WTC11 (cell line): ENCODE results near the gene NTRK1. TPM values are rescaled to one million over a fixed set of nuclear protein-coding genes. Genes with fewer than 3 reads are reported as not detected.

ENCODE experiments used
- ATAC-seq: fragments of 200-7000 bp; cut with Tn5 transposase; 2 replicates; pipeline ENCODE4 v1.10.0; 2021; ENCODE audit warnings: mild to moderate bottlenecking, moderate library complexity
- CTCF ChIA-PET: fragments of 300-600 bp; sonication (Branson Sonifier 250); formaldehyde crosslinking; loops from one replicate; lab custom pipeline; 2021; ENCODE audit warnings: antibody characterized with exemption; lab: Charles Lee
- POLR2A ChIA-PET: fragments of 350-600 bp; sonication (Branson Sonifier 250); formaldehyde crosslinking; loops from one replicate; lab custom pipeline; 2021; ENCODE audit warnings: antibody characterized with exemption; lab: Charles Lee
- DNase-seq: peaks from one replicate; pipeline ENCODE4 v3.0.0; 2021; ENCODE audit warnings: low spot score
- H3K27ac Mint-ChIP-seq: 2 replicates; pipeline ENCODE4 v1.8.0; 2021; ENCODE audit warnings: mixed read lengths
- H3K27me3 Mint-ChIP-seq: 2 replicates; pipeline ENCODE4 v1.8.0; 2021; ENCODE audit warnings: low read depth, mild to moderate bottlenecking, moderate library complexity, mixed read lengths
- H3K36me3 Mint-ChIP-seq: 2 replicates; pipeline ENCODE4 v1.8.0; 2021; ENCODE audit warnings: mixed read lengths
- H3K4me1 Mint-ChIP-seq: 2 replicates; pipeline ENCODE4 v1.8.0; 2022; ENCODE audit warnings: mixed read lengths
- H3K4me3 Mint-ChIP-seq: 2 replicates; pipeline ENCODE4 v1.8.0; 2021; ENCODE audit warnings: mild to moderate bottlenecking, moderate library complexity, mixed read lengths
- H3K9me3 Mint-ChIP-seq: 2 replicates; pipeline ENCODE4 v1.8.0; 2021; ENCODE audit warnings: mixed read lengths
- ATF1 ChIP-seq: sonication (generic); formaldehyde crosslinking; IDR thresholded peaks from 2 replicates; pipeline ENCODE4 v1.8.1; 2023; ENCODE audit warnings: mild to moderate bottlenecking, moderate library complexity, missing genetic modification reagents
- CBFB ChIP-seq: sonication (generic); formaldehyde crosslinking; IDR thresholded peaks from 2 replicates; pipeline ENCODE4 v1.8.1; 2022; ENCODE audit warnings: mild to moderate bottlenecking, low read depth, missing genetic modification reagents
- E2F4 ChIP-seq: sonication (generic); formaldehyde crosslinking; IDR thresholded peaks from 2 replicates; pipeline ENCODE4 v1.8.1; 2022; ENCODE audit warnings: low read depth, mild to moderate bottlenecking, moderate library complexity, missing genetic modification reagents, borderline replicate concordance
- ELF4 ChIP-seq: sonication (generic); formaldehyde crosslinking; IDR thresholded peaks from 2 replicates; pipeline ENCODE4 v1.8.1; 2022; ENCODE audit warnings: low read depth, mild to moderate bottlenecking, moderate library complexity, missing genetic modification reagents
- EMX1 ChIP-seq: fragments of 250-450 bp; sonication (Bioruptor Pico); IDR thresholded peaks from 2 replicates; pipeline ENCODE4 v1.8.0; 2021; ENCODE audit warnings: mild to moderate bottlenecking
- ERG ChIP-seq: fragments of 250-450 bp; sonication (Bioruptor Pico); IDR thresholded peaks from 2 replicates; pipeline ENCODE4 v1.8.0; 2021; ENCODE audit warnings: mild to moderate bottlenecking
- FOXJ3 ChIP-seq: sonication (generic); formaldehyde crosslinking; IDR thresholded peaks from 2 replicates; pipeline ENCODE4 v1.9.0; 2021; ENCODE audit warnings: missing genetic modification reagents, mild to moderate bottlenecking, borderline replicate concordance
- GRHL2 ChIP-seq: fragments of 250-450 bp; sonication (Bioruptor Pico); IDR thresholded peaks from 2 replicates; pipeline ENCODE4 v1.8.0; 2022; ENCODE audit warnings: mild to moderate bottlenecking, moderate library complexity; ENCODE audit not compliant: insufficient replicate concordance, severe bottlenecking
- GTF2I ChIP-seq: fragments of 250-450 bp; sonication (Bioruptor Pico); conservative IDR thresholded peaks from 2 replicates; pipeline ENCODE4 v1.4.0; 2021; ENCODE audit warnings: mild to moderate bottlenecking
- IRF2 ChIP-seq: sonication (generic); formaldehyde crosslinking; IDR thresholded peaks from 2 replicates; pipeline ENCODE4 v1.8.0; 2022; ENCODE audit warnings: low read depth, missing genetic modification reagents, borderline replicate concordance
- JAZF1 ChIP-seq: fragments of 250-450 bp; sonication (Bioruptor Pico); IDR thresholded peaks from 2 replicates; pipeline ENCODE4 v1.9.0; 2021; ENCODE audit warnings: moderate library complexity, mild to moderate bottlenecking, inconsistent platforms
- MLX ChIP-seq: sonication (generic); formaldehyde crosslinking; IDR thresholded peaks from 2 replicates; pipeline ENCODE4 v1.8.1; 2023; ENCODE audit warnings: mild to moderate bottlenecking, missing genetic modification reagents, moderate library complexity
- NFATC4 ChIP-seq: fragments of 250-450 bp; sonication (Bioruptor Pico); IDR thresholded peaks from 2 replicates; pipeline ENCODE4 v1.9.0; 2021; ENCODE audit warnings: mild to moderate bottlenecking
- NR2C2 ChIP-seq: sonication (generic); formaldehyde crosslinking; IDR thresholded peaks from 2 replicates; pipeline ENCODE4 v1.8.0; 2022; ENCODE audit warnings: mild to moderate bottlenecking, missing genetic modification reagents
- NR3C1 ChIP-seq: sonication (generic); formaldehyde crosslinking; conservative IDR thresholded peaks from 2 replicates; pipeline ENCODE4 v1.8.1; 2023; ENCODE audit warnings: low read depth, mild to moderate bottlenecking, missing genetic modification reagents
- OVOL2 ChIP-seq: fragments of 250-450 bp; sonication (Bioruptor Pico); IDR thresholded peaks from 2 replicates; pipeline ENCODE4 v1.9.0; 2021; ENCODE audit warnings: mild to moderate bottlenecking, borderline replicate concordance
- PRRX2 ChIP-seq: fragments of 250-450 bp; sonication (Bioruptor Pico); IDR thresholded peaks from 2 replicates; pipeline ENCODE4 v1.8.0; 2021; ENCODE audit warnings: mild to moderate bottlenecking
- SOX15 ChIP-seq: fragments of 250-450 bp; sonication (Bioruptor Pico); IDR thresholded peaks from 2 replicates; pipeline ENCODE4 v1.9.0; 2021; ENCODE audit warnings: mild to moderate bottlenecking
- SP1 ChIP-seq: sonication (generic); formaldehyde crosslinking; conservative IDR thresholded peaks from 2 replicates; pipeline ENCODE4 v1.8.1; 2022; ENCODE audit warnings: missing genetic modification reagents
- TEAD1 ChIP-seq: sonication (generic); formaldehyde crosslinking; IDR thresholded peaks from 2 replicates; pipeline ENCODE4 v1.8.0; 2022; ENCODE audit warnings: mild to moderate bottlenecking, missing genetic modification reagents
- TP53 ChIP-seq: sonication (generic); formaldehyde crosslinking; IDR thresholded peaks from 2 replicates; pipeline ENCODE4 v1.8.1; 2023; ENCODE audit warnings: mild to moderate bottlenecking, missing genetic modification reagents
- ZBTB21 ChIP-seq: sonication (generic); formaldehyde crosslinking; IDR thresholded peaks from 2 replicates; pipeline ENCODE4 v1.8.1; 2023; ENCODE audit warnings: mild to moderate bottlenecking, missing genetic modification reagents, borderline replicate concordance
- ZNF121 ChIP-seq: sonication (generic); formaldehyde crosslinking; IDR thresholded peaks from 2 replicates; pipeline ENCODE4 v1.8.0; 2023; ENCODE audit warnings: missing genetic modification reagents
- ZNF423 ChIP-seq: fragments of 250-450 bp; sonication (Bioruptor Pico); IDR thresholded peaks from 2 replicates; pipeline ENCODE4 v2.1.2; 2022; ENCODE audit warnings: mild to moderate bottlenecking, moderate library complexity
- ZNF671 ChIP-seq: fragments of 250-450 bp; sonication (Bioruptor Pico); IDR thresholded peaks from 2 replicates; pipeline ENCODE4 v1.8.0; 2021; ENCODE audit warnings: mild to moderate bottlenecking
- total RNA-seq: library from RNA; stranded (reverse); gene quantifications from 3 replicates; pipeline ENCODE4 v1.2.3, GENCODE V29; 2021
- TF ChIP-seq, protein P1 (sequence below): sonication (generic); formaldehyde crosslinking; IDR thresholded peaks from 2 replicates; pipeline ENCODE4 v1.8.1; 2022; ENCODE audit warnings: mild to moderate bottlenecking, missing genetic modification reagents, moderate library complexity, borderline replicate concordance
- TF ChIP-seq, protein P2 (sequence below): sonication (generic); formaldehyde crosslinking; IDR thresholded peaks from 2 replicates; pipeline ENCODE4 v1.8.0; 2022; ENCODE audit warnings: mild to moderate bottlenecking, missing genetic modification reagents
- TF ChIP-seq, protein P3 (sequence below): sonication (generic); formaldehyde crosslinking; IDR thresholded peaks from 2 replicates; pipeline ENCODE4 v1.8.0; 2022; ENCODE audit warnings: mild to moderate bottlenecking, missing genetic modification reagents
- TF ChIP-seq, protein P4 (sequence below): sonication (generic); formaldehyde crosslinking; IDR thresholded peaks from 2 replicates; pipeline ENCODE4 v1.8.0; 2023; ENCODE audit warnings: missing genetic modification reagents
- TF ChIP-seq, protein P5 (sequence below): fragments of 250-450 bp; sonication (Bioruptor Pico); IDR thresholded peaks from 2 replicates; pipeline ENCODE4 v1.9.0; 2021; ENCODE audit warnings: moderate library complexity, mild to moderate bottlenecking, inconsistent platforms, borderline replicate concordance

Gene NTRK1
- total RNA-seq, 1 experiment from 2014 or later, result 0.42 TPM

DNA sequence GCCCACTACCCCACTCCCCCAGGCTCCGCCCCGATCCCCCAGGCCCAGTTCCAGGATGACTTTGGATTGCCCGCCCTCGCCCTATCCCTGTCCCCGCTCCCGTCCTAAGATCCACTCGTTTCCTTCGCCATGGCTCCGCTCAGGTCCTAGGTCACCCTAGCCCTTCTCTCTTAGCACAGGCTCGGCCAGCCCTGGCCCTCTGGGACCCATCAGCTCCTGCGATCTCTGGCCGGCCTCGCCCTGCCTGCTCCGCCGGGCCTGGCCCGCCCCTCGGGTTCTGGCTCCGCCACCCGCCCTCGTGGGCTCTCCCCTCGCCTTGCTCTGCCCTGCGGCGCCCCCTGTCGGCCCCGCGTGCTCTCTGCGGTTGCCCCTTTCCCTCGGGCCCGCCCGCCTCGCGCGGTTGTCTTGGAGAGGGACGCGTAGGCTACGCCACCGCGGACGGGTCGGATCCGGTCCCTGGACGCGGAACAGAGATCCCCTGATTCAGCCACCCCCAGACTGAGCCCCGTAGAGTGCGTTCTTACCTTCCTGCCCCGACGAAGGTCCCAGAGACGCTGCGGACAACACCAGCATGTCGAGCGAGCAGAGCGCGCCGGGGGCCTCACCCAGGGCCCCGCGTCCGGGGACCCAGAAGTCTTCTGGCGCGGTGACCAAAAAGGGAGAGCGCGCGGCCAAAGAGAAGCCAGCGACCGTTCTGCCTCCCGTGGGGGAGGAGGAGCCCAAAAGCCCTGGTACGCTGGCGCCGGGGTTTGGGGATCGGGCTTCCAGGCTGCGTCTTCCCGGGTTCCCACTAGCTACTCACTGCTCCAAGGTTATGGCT lies 59.8 kb downstream of the NTRK1 start, which contains the start of gene LRRC71:
Gene LRRC71, plus strand, starts transcription at position 400 of the 820 bp plus-strand sequence. Its CDS starts 172 bp downstream, at position 572.
- POLR2A ChIA-PET, result interaction anchor here (0.6 kb wide), 1 partner anchor 129 kb away, joined by 4 read pairs; no protein-coding TSS in a partner anchor
- ATAC-seq (peak; percentile 89), DNase-seq (peak; percentile 94)
- Mint-ChIP-seq H3K27ac (no peak within 1 kb of the TSS), H3K9me3 (peaks cover 4% of the 10 kb centered on the region; the same call in 1 of the 2 replicates), H3K36me3 (no peaks in the 10 kb centered on the region), H3K27me3 (peaks cover 96% of the 10 kb centered on the region), H3K4me1 (peaks cover 15% of the 10 kb centered on the region), H3K4me3 (peak within 1 kb of the TSS; percentile 67)
- CTCF ChIA-PET, result interaction anchor here (0.6 to 11.9 kb wide), 35 partner anchors 12 to 301 kb away, joined by 3 to 233 read pairs (median 4); partner anchors contain the start of genes HDGF, INSRR, ISG20L2 and METTL25B
- TF ChIP-seq MLX, result no peak
- peak; percentile 48 for TF ChIP-seq SP1 (CRISPR knock-in tag)
- no peak for TF ChIP-seq JAZF1 (CRISPR knock-in tag)
- TF ChIP-seq, protein P1, sequence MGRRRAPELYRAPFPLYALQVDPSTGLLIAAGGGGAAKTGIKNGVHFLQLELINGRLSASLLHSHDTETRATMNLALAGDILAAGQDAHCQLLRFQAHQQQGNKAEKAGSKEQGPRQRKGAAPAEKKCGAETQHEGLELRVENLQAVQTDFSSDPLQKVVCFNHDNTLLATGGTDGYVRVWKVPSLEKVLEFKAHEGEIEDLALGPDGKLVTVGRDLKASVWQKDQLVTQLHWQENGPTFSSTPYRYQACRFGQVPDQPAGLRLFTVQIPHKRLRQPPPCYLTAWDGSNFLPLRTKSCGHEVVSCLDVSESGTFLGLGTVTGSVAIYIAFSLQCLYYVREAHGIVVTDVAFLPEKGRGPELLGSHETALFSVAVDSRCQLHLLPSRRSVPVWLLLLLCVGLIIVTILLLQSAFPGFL (CRISPR knock-in tag), result no peak
- no peak for TF ChIP-seq GTF2I (CRISPR knock-in tag)
- TF ChIP-seq E2F4, result no peak
- TF ChIP-seq ZNF671 (CRISPR knock-in tag), result no peak
- TF ChIP-seq GRHL2 (CRISPR knock-in tag), result no peak
- TF ChIP-seq FOXJ3 (CRISPR knock-in tag), result no peak
- TF ChIP-seq CBFB (CRISPR knock-in tag), result no peak
- no peak for TF ChIP-seq IRF2 (CRISPR knock-in tag)
- TF ChIP-seq, protein P2, sequence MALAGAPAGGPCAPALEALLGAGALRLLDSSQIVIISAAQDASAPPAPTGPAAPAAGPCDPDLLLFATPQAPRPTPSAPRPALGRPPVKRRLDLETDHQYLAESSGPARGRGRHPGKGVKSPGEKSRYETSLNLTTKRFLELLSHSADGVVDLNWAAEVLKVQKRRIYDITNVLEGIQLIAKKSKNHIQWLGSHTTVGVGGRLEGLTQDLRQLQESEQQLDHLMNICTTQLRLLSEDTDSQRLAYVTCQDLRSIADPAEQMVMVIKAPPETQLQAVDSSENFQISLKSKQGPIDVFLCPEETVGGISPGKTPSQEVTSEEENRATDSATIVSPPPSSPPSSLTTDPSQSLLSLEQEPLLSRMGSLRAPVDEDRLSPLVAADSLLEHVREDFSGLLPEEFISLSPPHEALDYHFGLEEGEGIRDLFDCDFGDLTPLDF, result no peak
- TF ChIP-seq ZBTB21 (CRISPR knock-in tag), result no peak
- TF ChIP-seq TEAD1 (CRISPR knock-in tag), result peak; percentile 59; the same call in 1 of the 2 replicates
- no peak for TF ChIP-seq ATF1 (CRISPR knock-in tag)
- TF ChIP-seq, protein P3, sequence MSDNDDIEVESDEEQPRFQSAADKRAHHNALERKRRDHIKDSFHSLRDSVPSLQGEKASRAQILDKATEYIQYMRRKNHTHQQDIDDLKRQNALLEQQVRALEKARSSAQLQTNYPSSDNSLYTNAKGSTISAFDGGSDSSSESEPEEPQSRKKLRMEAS (CRISPR knock-in tag), result peak; percentile 86; the same call in 1 of the 2 replicates
- TF ChIP-seq, protein P4, sequence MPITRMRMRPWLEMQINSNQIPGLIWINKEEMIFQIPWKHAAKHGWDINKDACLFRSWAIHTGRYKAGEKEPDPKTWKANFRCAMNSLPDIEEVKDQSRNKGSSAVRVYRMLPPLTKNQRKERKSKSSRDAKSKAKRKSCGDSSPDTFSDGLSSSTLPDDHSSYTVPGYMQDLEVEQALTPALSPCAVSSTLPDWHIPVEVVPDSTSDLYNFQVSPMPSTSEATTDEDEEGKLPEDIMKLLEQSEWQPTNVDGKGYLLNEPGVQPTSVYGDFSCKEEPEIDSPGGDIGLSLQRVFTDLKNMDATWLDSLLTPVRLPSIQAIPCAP (CRISPR knock-in tag), result no peak
- peak; percentile 59; the same call in 1 of the 2 replicates for TF ChIP-seq TP53 (CRISPR knock-in tag)
- TF ChIP-seq EMX1 (CRISPR knock-in tag), result no peak
- TF ChIP-seq ZNF423 (CRISPR knock-in tag), result no peak
- no peak for TF ChIP-seq ERG (CRISPR knock-in tag)
- no peak for TF ChIP-seq NR3C1 (CRISPR knock-in tag)
- TF ChIP-seq ELF4 (CRISPR knock-in tag), result no peak
- no peak for TF ChIP-seq PRRX2 (CRISPR knock-in tag)
- TF ChIP-seq, protein P5, sequence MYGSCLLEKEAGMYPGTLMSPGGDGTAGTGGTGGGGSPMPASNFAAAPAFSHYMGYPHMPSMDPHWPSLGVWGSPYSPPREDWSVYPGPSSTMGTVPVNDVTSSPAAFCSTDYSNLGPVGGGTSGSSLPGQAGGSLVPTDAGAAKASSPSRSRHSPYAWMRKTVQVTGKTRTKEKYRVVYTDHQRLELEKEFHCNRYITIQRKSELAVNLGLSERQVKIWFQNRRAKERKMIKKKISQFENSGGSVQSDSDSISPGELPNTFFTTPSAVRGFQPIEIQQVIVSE (CRISPR knock-in tag), result no peak
- no peak for TF ChIP-seq ZNF121 (CRISPR knock-in tag)
- no peak for TF ChIP-seq SOX15
- TF ChIP-seq NFATC4 (CRISPR knock-in tag), result no peak
- TF ChIP-seq OVOL2, result no peak
- no peak for TF ChIP-seq NR2C2 (CRISPR knock-in tag)
